ENCODE data around the gene TOGARAM2. TPM values are rescaled to one million over a fixed set of nuclear protein-coding genes. Genes with fewer than 3 reads are reported as not detected.

The TOGARAM2 gene
- total RNA-seq, 1 donor from 2014 or later, result not detected

GRCh38 chr2:28995765-28996750, 15.0 kb downstream of the TOGARAM2 start:
- Mint-ChIP-seq H3K36me3 (ENCODE audit: unreplicated experiment) (no peaks in the 10 kb centered on the region), H3K9me3 (ENCODE audit: unreplicated experiment) (no peaks in the 10 kb centered on the region), H3K27me3 (ENCODE audit: unreplicated experiment) (peaks cover 2% of the 10 kb centered on the region), H3K4me1 (ENCODE audit: low read depth, unreplicated experiment) (no peaks in the 10 kb centered on the region), H3K4me3 (ENCODE audit: unreplicated experiment) (no peak overlapping the region), H3K27ac (ENCODE audit: unreplicated experiment) (no peak overlapping the region)
- no peak for DNase-seq
- TF ChIP-seq CTCF (IDR thresholded peaks at IDR 0.05; ENCODE audit: partially characterized antibody, unreplicated experiment), result no peak

- peaks cover 2% of the 10 kb centered on the region for H3K27me3 Mint-ChIP-seq (ENCODE audit: unreplicated experiment)
- H3K4me1 Mint-ChIP-seq (ENCODE audit: low read depth, unreplicated experiment), result no peaks in the 10 kb centered on the region
- no peak for TF ChIP-seq CTCF (IDR thresholded peaks at IDR 0.05; ENCODE audit: partially characterized antibody, unreplicated experiment)
- no peaks in the 10 kb centered on the region for H3K9me3 Mint-ChIP-seq (ENCODE audit: unreplicated experiment)
- H3K36me3 Mint-ChIP-seq (ENCODE audit: unreplicated experiment), result no peaks in the 10 kb centered on the region
- no peak overlapping the region for H3K4me3 Mint-ChIP-seq (ENCODE audit: unreplicated experiment)
- H3K27ac Mint-ChIP-seq (ENCODE audit: unreplicated experiment), result no peak overlapping the region
- DNase-seq, result no peak
These were observed 16.2 kb downstream of the TOGARAM2 start for GRCh38 chr2:28997237-28997846.

- H3K4me3 Mint-ChIP-seq (ENCODE audit: unreplicated experiment), result no peak overlapping the region
- no peak for TF ChIP-seq CTCF (IDR thresholded peaks at IDR 0.05; ENCODE audit: partially characterized antibody, unreplicated experiment)
- peaks cover 2% of the 10 kb centered on the region for H3K27me3 Mint-ChIP-seq (ENCODE audit: unreplicated experiment)
- no peaks in the 10 kb centered on the region for H3K9me3 Mint-ChIP-seq (ENCODE audit: unreplicated experiment)
- H3K4me1 Mint-ChIP-seq (ENCODE audit: low read depth, unreplicated experiment), result no peaks in the 10 kb centered on the region
- no peak for DNase-seq
- H3K36me3 Mint-ChIP-seq (ENCODE audit: unreplicated experiment), result no peaks in the 10 kb centered on the region
- H3K27ac Mint-ChIP-seq (ENCODE audit: unreplicated experiment), result no peak overlapping the region
These were observed 17.0 kb downstream of the TOGARAM2 start for GRCh38 chr2:28997847-28998735.

GRCh38 chr2:29000481-29000880, 19.4 kb downstream of the TOGARAM2 start:
- Mint-ChIP-seq H3K27ac (ENCODE audit: unreplicated experiment) (no peak overlapping the region), H3K27me3 (ENCODE audit: unreplicated experiment) (peaks cover 2% of the 10 kb centered on the region), H3K4me1 (ENCODE audit: low read depth, unreplicated experiment) (no peaks in the 10 kb centered on the region), H3K4me3 (ENCODE audit: unreplicated experiment) (no peak overlapping the region), H3K9me3 (ENCODE audit: unreplicated experiment) (no peaks in the 10 kb centered on the region), H3K36me3 (ENCODE audit: unreplicated experiment) (no peaks in the 10 kb centered on the region)
- DNase-seq, result no peak
- no peak for TF ChIP-seq CTCF (IDR thresholded peaks at IDR 0.05; ENCODE audit: partially characterized antibody, unreplicated experiment)

All from glutamatergic neuron (in vitro differentiated cells).